ENCODE results near the gene SP3.
A peak's percentile ranks its signal among the peaks of the same experiment; 100 is the strongest.

Gene SP3

DNA sequence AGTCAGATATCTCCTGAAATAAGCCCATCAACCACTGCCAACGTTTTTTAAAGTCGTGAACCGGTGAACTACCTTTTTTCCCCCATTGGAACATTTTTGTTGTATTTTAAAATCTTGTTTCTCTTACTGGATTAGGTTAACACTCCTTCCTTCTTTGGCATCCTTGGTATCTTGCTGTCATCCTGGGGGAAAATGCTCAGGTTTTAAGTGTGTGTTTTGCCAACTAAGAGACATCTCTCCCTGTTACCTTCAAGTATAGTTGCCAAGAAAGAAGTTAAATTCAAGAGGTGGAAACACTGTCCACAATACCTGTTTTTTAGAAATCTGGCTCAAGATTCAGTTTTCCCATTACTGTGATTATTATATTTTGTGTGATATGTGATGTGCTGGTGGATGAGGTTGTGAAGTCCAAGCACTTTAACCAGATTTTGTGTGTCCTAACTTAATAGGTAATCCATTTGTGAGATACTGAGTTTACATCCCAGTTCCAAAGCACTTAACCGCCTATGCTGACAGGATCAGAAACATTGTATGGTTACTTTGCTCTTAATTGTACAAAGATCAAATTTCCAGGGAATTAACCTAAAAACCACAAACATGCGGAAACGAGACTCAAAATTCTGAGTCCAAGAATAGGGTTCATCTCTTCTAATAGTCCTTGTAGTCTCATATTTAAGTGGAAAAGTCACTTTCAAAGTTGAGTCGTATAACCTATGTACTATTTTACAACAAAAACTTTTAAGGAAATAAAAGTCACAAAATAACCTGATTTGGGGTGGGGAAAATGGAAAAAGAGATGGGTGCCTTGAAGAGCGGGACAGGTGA lies 1.3 kb upstream of the SP3 start:
- H3K27ac ChIP-seq (ENCODE audit: low read depth, low read length) = peak overlapping the region; percentile 97
- H2AFZ ChIP-seq (ENCODE audit: low read length, unreplicated experiment) = peak overlapping the region; percentile 90
- H3K4me1 ChIP-seq (ENCODE audit: control insufficient read depth, insufficient read depth, low read length, unreplicated experiment) = peaks cover 18% of the 10 kb centered on the region
- peak overlapping the region; percentile 96 for H3K4me3 ChIP-seq (ENCODE audit: low read depth, low read length)
- H3K36me3 ChIP-seq (ENCODE audit: insufficient read depth, low read length) = peaks cover 2% of the 10 kb centered on the region
- peaks cover 32% of the 10 kb centered on the region for H3K79me2 ChIP-seq (ENCODE audit: control insufficient read depth, insufficient read depth, low read length, unreplicated experiment)
- no peaks in the 10 kb centered on the region for H3K27me3 ChIP-seq (ENCODE audit: insufficient read depth, low read length)

DNA sequence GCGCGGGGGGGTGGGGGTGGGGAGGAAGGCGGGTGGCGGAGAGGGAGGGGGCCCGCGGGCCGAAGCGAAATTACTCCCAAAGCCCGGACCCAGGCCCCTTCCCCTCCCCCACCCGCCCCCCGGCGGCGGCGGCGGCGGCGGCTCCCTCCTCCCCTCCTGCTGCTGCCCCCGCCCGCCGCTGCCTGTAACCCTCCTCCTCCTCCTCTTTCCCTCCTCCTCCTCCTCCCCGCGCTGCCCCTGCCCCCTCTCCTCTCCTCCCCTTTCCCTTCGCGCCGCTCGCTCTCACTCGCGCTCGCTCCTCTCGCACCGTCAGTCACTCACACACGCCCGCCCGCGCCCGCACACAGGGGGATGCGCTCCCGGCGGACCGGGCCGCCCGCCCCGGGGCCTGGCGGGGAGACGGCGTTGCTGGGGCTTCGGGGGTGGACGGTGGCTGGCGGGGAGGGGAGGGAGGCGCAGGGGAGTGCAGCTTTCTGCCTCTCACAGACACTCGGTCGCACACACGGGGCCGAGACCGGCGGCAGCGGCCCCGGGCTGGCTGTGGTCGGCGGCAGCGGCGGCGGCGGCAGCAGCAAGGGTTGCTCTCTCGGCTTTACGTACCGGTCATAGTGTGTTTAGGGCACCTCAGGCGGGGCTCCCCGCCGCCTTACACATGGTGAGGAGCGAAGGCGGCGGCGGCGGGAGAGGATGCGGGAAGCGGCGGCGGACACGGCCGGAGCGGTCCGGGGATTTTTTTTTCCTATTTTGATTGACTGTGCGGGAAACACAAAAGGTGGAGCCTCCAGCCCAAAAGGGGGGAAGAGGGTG lies 405 bp downstream of the SP3 start:
- peak overlapping the region; percentile 76 for H2AFZ ChIP-seq (ENCODE audit: low read length, unreplicated experiment)
- peaks cover 16% of the 10 kb centered on the region for H3K36me3 ChIP-seq (ENCODE audit: insufficient read depth, low read length)
- peak overlapping the region; percentile 96 for H3K4me3 ChIP-seq (ENCODE audit: low read depth, low read length)
- H3K27me3 ChIP-seq (ENCODE audit: insufficient read depth, low read length) = no peaks in the 10 kb centered on the region
- peaks cover 16% of the 10 kb centered on the region for H3K4me1 ChIP-seq (ENCODE audit: control insufficient read depth, insufficient read depth, low read length, unreplicated experiment)
- H3K27ac ChIP-seq (ENCODE audit: low read depth, low read length) = peak overlapping the region; percentile 97
- peaks cover 50% of the 10 kb centered on the region for H3K79me2 ChIP-seq (ENCODE audit: control insufficient read depth, insufficient read depth, low read length, unreplicated experiment)

DNA sequence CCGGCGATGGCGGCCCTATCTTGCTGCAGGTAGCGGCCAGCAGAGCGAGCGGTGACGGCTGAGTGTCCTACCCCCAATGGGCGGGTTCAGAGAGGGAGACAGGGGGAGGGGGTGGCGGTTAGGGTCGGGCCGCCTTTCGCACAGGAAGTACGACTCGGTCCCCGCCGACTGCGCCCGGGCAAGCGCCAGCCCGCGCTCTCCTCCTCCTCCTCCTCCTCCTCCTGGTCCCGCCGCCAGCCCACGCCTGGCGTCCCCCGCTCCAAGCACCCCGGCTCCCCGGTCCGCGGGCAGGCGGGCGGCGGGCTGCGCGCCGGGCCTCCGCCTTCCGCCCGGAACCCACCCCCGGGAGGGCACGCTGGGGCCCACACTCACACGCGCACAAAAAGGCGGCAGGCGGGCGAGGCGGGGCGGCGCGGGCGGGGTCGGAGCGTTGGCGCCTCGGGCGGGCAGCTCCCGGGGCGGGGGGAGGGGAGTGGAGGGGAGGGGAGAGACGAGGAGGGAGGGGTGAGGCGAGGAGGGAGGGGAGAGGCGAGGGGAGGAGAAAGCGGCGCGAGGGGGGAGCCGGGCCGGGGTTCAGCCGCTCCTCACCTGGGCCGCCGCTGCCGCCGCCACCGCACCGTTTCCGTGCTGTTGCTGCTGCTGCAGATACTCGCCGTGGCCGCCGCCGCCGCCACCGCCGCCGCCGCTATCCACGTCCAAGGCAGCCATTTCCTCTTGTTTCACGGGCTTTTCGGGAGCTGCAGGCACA lies 1.2 kb downstream of the SP3 start:
- Histone ChIP-seq H2AFZ (ENCODE audit: low read length, unreplicated experiment) (peak overlapping the region; percentile 49), H3K4me1 (ENCODE audit: control insufficient read depth, insufficient read depth, low read length, unreplicated experiment) (peaks cover 22% of the 10 kb centered on the region), H3K27me3 (ENCODE audit: insufficient read depth, low read length) (no peaks in the 10 kb centered on the region), H3K27ac (ENCODE audit: low read depth, low read length) (peak overlapping the region; percentile 97), H3K4me3 (ENCODE audit: low read depth, low read length) (peak overlapping the region; percentile 79), H3K79me2 (ENCODE audit: control insufficient read depth, insufficient read depth, low read length, unreplicated experiment) (peaks cover 57% of the 10 kb centered on the region), H3K36me3 (ENCODE audit: insufficient read depth, low read length) (peaks cover 17% of the 10 kb centered on the region)

DNA sequence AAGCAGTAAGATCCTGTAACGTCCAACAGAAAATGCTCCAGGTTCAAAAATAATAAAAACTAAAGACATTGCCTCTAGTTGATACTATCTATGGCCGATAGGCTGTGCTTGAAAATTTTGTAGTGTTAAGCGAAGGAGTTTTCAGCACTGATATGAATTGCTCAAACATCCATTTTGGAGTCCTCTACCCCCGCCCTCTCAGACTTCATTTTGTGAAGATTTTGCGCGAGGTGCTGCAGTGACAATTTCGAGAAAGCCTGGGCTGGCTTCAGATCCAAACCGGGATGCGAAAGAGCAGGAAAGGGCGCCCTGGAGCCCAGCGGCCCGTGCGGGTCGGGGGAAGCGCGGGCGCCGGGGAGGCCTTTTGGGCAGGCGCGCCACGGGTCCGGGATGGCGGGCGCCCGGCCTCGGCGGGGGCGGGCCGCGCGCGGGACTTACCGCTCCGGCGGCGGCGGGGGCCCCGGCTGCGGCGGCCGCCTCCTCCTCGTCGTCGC lies 1.8 kb downstream of the SP3 start:
- peak overlapping the region; percentile 49 for H2AFZ ChIP-seq (ENCODE audit: low read length, unreplicated experiment)

DNA sequence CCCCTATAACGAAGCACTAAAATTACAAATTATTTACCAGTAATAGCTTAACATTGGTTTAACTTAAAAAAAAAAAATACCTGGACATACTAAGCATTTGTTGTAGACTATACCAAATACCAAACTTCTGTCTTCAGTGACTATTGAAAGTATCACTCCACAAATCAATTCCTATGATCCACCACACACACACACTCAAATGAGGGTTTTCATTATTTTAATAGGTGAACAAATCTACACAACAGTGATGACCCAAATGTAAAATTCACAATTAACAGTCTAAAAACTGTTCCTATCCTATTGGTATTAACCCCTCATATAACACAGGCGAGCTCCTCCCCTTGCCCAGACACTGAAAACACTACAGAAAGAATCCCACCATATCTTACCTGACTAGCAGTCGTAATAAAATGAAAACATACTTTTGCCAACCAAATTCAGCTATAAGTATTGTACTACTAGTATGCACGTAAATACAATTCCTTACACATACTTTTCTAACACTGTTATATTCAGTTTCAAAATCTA lies 2.5 kb downstream of the SP3 start:
- H3K79me2 ChIP-seq (ENCODE audit: control insufficient read depth, insufficient read depth, low read length, unreplicated experiment) = peaks cover 71% of the 10 kb centered on the region

More for the DNA sequence above, 1.8 kb downstream of the SP3 start:
- H3K4me3 ChIP-seq (ENCODE audit: low read depth, low read length) = peak overlapping the region; percentile 79
- peak overlapping the region; percentile 97 for H3K27ac ChIP-seq (ENCODE audit: low read depth, low read length)
- peaks cover 23% of the 10 kb centered on the region for H3K4me1 ChIP-seq (ENCODE audit: control insufficient read depth, insufficient read depth, low read length, unreplicated experiment)
- peaks cover 17% of the 10 kb centered on the region for H3K36me3 ChIP-seq (ENCODE audit: insufficient read depth, low read length)
- H3K27me3 ChIP-seq (ENCODE audit: insufficient read depth, low read length) = no peaks in the 10 kb centered on the region
- H3K79me2 ChIP-seq (ENCODE audit: control insufficient read depth, insufficient read depth, low read length, unreplicated experiment) = peaks cover 63% of the 10 kb centered on the region

DNA sequence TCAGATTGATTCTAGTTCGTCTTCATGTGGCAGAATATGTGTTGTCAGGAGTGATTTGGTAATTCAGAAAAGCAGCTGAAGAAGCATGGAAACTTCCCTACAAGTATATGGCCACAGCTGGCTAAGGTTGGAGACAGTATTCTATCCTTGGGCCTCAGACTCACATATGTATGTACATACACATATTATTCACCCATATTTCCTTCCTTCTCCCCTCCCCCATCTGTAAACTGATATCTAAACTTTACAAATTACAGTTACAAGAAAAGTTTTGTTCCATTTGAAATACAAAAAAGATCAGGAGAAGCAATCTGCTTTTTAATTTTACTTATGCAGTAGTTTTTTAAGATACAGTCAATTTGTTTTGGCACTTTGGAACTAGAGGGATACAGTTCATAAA lies 3.1 kb downstream of the SP3 start:
- Histone ChIP-seq H3K36me3 (ENCODE audit: insufficient read depth, low read length) (peaks cover 17% of the 10 kb centered on the region), H3K27me3 (ENCODE audit: insufficient read depth, low read length) (no peaks in the 10 kb centered on the region), H2AFZ (ENCODE audit: low read length, unreplicated experiment) (no peak overlapping the region), H3K4me1 (ENCODE audit: control insufficient read depth, insufficient read depth, low read length, unreplicated experiment) (peaks cover 34% of the 10 kb centered on the region), H3K4me3 (ENCODE audit: low read depth, low read length) (peak overlapping the region; percentile 79), H3K79me2 (ENCODE audit: control insufficient read depth, insufficient read depth, low read length, unreplicated experiment) (peaks cover 71% of the 10 kb centered on the region), H3K27ac (ENCODE audit: low read depth, low read length) (peak overlapping the region; percentile 97)

More for the DNA sequence above, 2.5 kb downstream of the SP3 start:
- Histone ChIP-seq H3K27me3 (ENCODE audit: insufficient read depth, low read length) (no peaks in the 10 kb centered on the region), H3K4me3 (ENCODE audit: low read depth, low read length) (peak overlapping the region; percentile 79), H3K36me3 (ENCODE audit: insufficient read depth, low read length) (peaks cover 17% of the 10 kb centered on the region), H3K27ac (ENCODE audit: low read depth, low read length) (peak overlapping the region; percentile 97), H2AFZ (ENCODE audit: low read length, unreplicated experiment) (no peak overlapping the region), H3K4me1 (ENCODE audit: control insufficient read depth, insufficient read depth, low read length, unreplicated experiment) (peaks cover 30% of the 10 kb centered on the region)

DNA sequence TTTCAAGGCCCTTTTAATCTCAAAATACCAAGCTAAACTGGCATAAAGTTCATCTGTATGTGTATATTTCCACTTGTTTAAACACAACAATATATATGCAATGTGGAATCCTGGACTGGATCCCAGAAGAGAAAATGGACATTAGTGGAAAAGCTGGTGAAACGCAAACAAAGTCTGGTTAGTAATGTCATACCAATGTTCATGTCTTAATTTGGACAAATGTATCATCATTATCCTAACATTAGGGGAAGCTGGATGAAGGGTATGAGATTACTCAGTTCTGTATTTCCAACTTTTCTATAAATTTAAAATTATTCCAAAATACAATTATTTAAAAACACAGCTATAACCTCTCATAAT lies 3.8 kb downstream of the SP3 start:
- Histone ChIP-seq H3K36me3 (ENCODE audit: insufficient read depth, low read length) (peaks cover 23% of the 10 kb centered on the region), H3K27ac (ENCODE audit: low read depth, low read length) (no peak overlapping the region), H3K4me1 (ENCODE audit: control insufficient read depth, insufficient read depth, low read length, unreplicated experiment) (peaks cover 34% of the 10 kb centered on the region), H3K4me3 (ENCODE audit: low read depth, low read length) (peak overlapping the region; percentile 79), H2AFZ (ENCODE audit: low read length, unreplicated experiment) (no peak overlapping the region), H3K79me2 (ENCODE audit: control insufficient read depth, insufficient read depth, low read length, unreplicated experiment) (peaks cover 73% of the 10 kb centered on the region), H3K27me3 (ENCODE audit: insufficient read depth, low read length) (no peaks in the 10 kb centered on the region)

DNA sequence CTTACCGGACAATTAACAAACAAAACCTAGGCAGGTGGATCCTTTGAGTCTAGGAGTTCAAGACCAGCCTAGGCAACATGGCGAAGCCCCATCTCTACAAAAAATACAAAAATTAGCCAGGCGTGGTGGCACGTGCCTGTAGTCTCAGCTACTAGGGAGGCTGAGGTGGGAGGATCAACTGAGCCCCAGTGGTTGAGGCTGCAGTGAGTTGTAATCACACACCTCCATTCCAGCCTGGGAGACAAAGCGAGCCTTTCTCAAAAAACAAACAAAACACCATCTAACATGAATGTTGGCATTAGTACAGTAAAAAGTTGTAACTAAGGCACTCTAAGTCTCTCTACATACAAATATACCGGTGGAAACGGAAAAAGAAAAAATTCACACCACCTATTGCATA lies 5.3 kb downstream of the SP3 start:
- no peak overlapping the region for H2AFZ ChIP-seq (ENCODE audit: low read length, unreplicated experiment)
- no peak overlapping the region for H3K27ac ChIP-seq (ENCODE audit: low read depth, low read length)
- peaks cover 34% of the 10 kb centered on the region for H3K4me1 ChIP-seq (ENCODE audit: control insufficient read depth, insufficient read depth, low read length, unreplicated experiment)
- peaks cover 37% of the 10 kb centered on the region for H3K36me3 ChIP-seq (ENCODE audit: insufficient read depth, low read length)
- H3K4me3 ChIP-seq (ENCODE audit: low read depth, low read length) = no peak overlapping the region
- H3K27me3 ChIP-seq (ENCODE audit: insufficient read depth, low read length) = no peaks in the 10 kb centered on the region
- peaks cover 87% of the 10 kb centered on the region for H3K79me2 ChIP-seq (ENCODE audit: control insufficient read depth, insufficient read depth, low read length, unreplicated experiment)

DNA sequence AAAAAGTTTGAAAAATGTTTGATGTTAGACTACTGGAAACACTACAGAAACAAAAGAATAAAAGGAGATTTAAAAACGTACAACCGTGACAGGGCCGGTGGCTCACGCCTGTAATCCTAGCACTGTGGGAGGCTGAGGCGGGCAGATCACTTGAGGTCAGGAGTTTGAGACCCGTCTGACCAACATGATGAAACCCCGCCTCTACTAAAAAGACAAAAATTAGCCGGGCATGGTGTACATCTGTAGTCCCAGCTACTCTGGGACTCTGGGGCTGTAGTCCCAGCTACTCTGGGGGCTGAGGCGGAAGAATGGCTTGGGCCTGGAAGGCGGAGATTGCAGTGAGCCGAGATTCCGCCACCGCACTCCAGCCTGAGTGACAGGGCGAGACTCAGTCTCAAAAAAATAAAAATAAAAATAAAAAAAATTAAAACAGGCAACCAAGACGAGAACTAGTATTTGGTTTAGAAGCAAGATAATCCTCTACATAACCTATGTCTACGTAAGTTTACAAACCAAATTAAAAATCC lies 5.8 kb downstream of the SP3 start:
- Histone ChIP-seq H3K4me3 (ENCODE audit: low read depth, low read length) (no peak overlapping the region), H3K4me1 (ENCODE audit: control insufficient read depth, insufficient read depth, low read length, unreplicated experiment) (peaks cover 34% of the 10 kb centered on the region)

More for the DNA sequence above, 5.8 kb downstream of the SP3 start:
- Histone ChIP-seq H3K79me2 (ENCODE audit: control insufficient read depth, insufficient read depth, low read length, unreplicated experiment) (peaks cover 91% of the 10 kb centered on the region), H3K27me3 (ENCODE audit: insufficient read depth, low read length) (no peaks in the 10 kb centered on the region), H2AFZ (ENCODE audit: low read length, unreplicated experiment) (no peak overlapping the region), H3K36me3 (ENCODE audit: insufficient read depth, low read length) (peaks cover 42% of the 10 kb centered on the region), H3K27ac (ENCODE audit: low read depth, low read length) (no peak overlapping the region)

All from ACC112 (cell line).